BJ (cell line): Measurements from ENCODE around the gene SRP19. TPM values are rescaled to one million over a fixed set of nuclear protein-coding genes. Genes with fewer than 3 reads are reported as not detected.

Source experiments
- CTCF ChIA-PET: fragments of 350-600 bp; formaldehyde crosslinking; extraction: SDS; loops from one replicate; lab custom pipeline; 2021; ENCODE audit warnings: antibody characterized with exemption, inconsistent platforms; lab: Yijun Ruan, JAX
- POLR2A ChIA-PET: fragments of 300-600 bp; sonication (Branson Sonifier 250); formaldehyde crosslinking; extraction: SDS; loops from one replicate; lab custom pipeline; 2021; ENCODE audit warnings: antibody characterized with exemption; lab: Charles Lee
- DNase-seq: peaks from one replicate; pipeline ENCODE4 v3.0.0-alpha.2; 2011; ENCODE audit warnings: low read depth
- H3K27me3 ChIP-seq: 2 replicates; pipeline ENCODE4 v1.6.0; 2011; ENCODE audit warnings: low read length; ENCODE audit not compliant: control insufficient read depth, insufficient read depth
- H3K36me3 ChIP-seq: 2 replicates; pipeline ENCODE4 v1.5.1; 2011; ENCODE audit warnings: low read length; ENCODE audit not compliant: control insufficient read depth, insufficient read depth
- H3K4me3 ChIP-seq: 2 replicates; pipeline ENCODE4 v1.5.1; 2011; ENCODE audit warnings: low read depth, mild to moderate bottlenecking, control low read depth, low read length
- polyA plus RNA-seq: library from polyadenylated mRNA; depleted of rRNA; stranded (reverse); fragments of >200 nt; gene quantifications from 2 replicates; pipeline ENCODE4 v1.2.3, GENCODE V29; 2011
- TF ChIP-seq, protein P1 (sequence below): IDR thresholded peaks from 2 replicates; pipeline ENCODE4 v1.5.1; 2011; ENCODE audit warnings: low read depth, mild to moderate bottlenecking, control low read depth, inconsistent platforms, low read length, moderate library complexity; ENCODE audit not compliant: insufficient read depth

The SRP19 gene
- polyA plus RNA-seq, 1 experiment: 32.4 TPM

- CTCF ChIA-PET: interaction anchor here (0.6 kb wide), 1 partner anchor 13 kb away, joined by 3 read pairs; no protein-coding TSS in a partner anchor
- POLR2A ChIA-PET: no interaction called here
- no peaks in the 10 kb centered on the region for H3K27me3 ChIP-seq
- H3K4me3 ChIP-seq: no peak overlapping the region
- TF ChIP-seq, protein P1, sequence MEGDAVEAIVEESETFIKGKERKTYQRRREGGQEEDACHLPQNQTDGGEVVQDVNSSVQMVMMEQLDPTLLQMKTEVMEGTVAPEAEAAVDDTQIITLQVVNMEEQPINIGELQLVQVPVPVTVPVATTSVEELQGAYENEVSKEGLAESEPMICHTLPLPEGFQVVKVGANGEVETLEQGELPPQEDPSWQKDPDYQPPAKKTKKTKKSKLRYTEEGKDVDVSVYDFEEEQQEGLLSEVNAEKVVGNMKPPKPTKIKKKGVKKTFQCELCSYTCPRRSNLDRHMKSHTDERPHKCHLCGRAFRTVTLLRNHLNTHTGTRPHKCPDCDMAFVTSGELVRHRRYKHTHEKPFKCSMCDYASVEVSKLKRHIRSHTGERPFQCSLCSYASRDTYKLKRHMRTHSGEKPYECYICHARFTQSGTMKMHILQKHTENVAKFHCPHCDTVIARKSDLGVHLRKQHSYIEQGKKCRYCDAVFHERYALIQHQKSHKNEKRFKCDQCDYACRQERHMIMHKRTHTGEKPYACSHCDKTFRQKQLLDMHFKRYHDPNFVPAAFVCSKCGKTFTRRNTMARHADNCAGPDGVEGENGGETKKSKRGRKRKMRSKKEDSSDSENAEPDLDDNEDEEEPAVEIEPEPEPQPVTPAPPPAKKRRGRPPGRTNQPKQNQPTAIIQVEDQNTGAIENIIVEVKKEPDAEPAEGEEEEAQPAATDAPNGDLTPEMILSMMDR: no peak
- no peak for DNase-seq
- no peaks in the 10 kb centered on the region for H3K36me3 ChIP-seq
Observed at GRCh38 chr5:112846556-112846955, 14.5 kb upstream of the SRP19 start.

DNA sequence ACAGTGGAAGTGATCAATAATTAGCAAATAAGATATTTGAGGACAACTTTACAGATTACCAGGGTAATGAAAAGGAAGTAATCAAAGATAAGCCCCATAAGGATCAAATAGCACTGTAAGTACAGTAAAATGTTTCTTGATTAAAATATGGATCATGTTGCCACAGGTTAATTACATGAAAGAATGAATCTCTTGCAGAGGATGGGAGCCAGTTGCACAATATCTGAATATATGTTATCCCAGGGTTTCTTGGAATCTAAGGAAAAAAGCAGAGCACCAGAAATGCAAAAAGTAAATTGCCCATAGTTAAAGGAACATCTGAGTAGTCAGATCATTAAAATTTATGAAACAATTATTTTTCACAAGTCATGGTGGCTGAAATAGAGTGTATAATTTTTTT lies 13.8 kb upstream of the SRP19 start:
- Histone ChIP-seq H3K4me3 (no peak overlapping the region), H3K27me3 (no peaks in the 10 kb centered on the region), H3K36me3 (no peaks in the 10 kb centered on the region)
- ChIA-PET POLR2A (no interaction called here), CTCF (no interaction called here)
- DNase-seq: no peak
- TF ChIP-seq, protein P1: no peak

DNA sequence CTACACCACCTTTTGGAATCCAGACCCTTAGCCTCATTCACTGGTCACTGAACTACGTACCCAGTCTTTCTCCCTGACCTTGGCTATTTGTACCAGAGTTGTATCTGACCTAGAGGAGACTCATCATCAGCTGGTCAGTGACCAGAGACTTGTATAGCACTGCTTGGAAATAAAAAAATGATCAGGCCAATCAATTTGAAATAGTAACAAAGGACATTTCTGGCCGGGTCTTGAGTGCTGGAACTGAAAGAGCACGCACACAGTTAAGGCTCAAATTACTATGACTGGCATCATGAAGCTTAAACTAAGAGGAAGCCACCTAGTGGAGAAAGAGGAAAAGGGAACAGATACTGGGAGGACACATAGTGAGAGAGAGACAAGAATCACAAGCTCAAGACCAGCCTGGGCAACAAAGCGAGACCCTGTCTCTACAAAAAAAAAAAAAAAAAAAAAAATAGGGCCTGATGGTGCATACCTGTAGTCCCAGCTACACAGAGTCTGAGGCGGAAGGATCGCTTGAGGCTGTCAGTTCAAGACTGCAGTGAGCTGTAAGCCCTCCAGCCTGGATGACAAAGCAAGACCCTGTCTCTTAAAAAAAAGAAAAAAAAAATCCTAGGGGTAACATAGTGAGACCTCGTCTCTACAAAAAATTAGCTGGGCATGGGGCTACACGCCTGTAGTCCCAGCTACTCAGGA lies 12.8 kb upstream of the SRP19 start:
- H3K4me3 ChIP-seq: no peak overlapping the region
- no peaks in the 10 kb centered on the region for H3K36me3 ChIP-seq
- ChIA-PET POLR2A (interaction anchor here (0.6 to 1.1 kb wide), 2 partner anchors 13 to 125 kb away, joined by 3 to 5 read pairs; partner anchors contain the start of gene SRP19), CTCF (interaction anchor here (0.5 to 1.3 kb wide), 24 partner anchors 11 to 756 kb away, joined by 3 to 10 read pairs (median 4); partner anchors contain the start of gene SRP19)
- TF ChIP-seq, protein P1: peak; percentile 78
- peak; percentile 26 for DNase-seq
- no peaks in the 10 kb centered on the region for H3K27me3 ChIP-seq

- ChIA-PET CTCF (interaction anchor here (0.7 to 1.1 kb wide), 2 partner anchors 295 to 299 kb away, joined by 3 to 5 read pairs; no protein-coding TSS in a partner anchor), POLR2A (no interaction called here)
- DNase-seq: no peak
- TF ChIP-seq, protein P1: no peak
- Histone ChIP-seq H3K27me3 (peaks cover 1% of the 10 kb centered on the region; the same call in 1 of the 2 replicates), H3K4me3 (no peak overlapping the region), H3K36me3 (no peaks in the 10 kb centered on the region)
Observed at GRCh38 chr5:112849912-112850311, 11.2 kb upstream of the SRP19 start.

GRCh38 chr5:112854651-112855050 lies 6.4 kb upstream of the SRP19 start:
- CTCF ChIA-PET: no interaction called here
- POLR2A ChIA-PET: no interaction called here
- TF ChIP-seq, protein P1: no peak
- no peak overlapping the region for H3K4me3 ChIP-seq
- H3K36me3 ChIP-seq: no peaks in the 10 kb centered on the region
- no peak for DNase-seq
- peaks cover 4% of the 10 kb centered on the region for H3K27me3 ChIP-seq
